Mesendoderm (in vitro differentiated cells): ENCODE data around the gene ITFG1.
"Not testable (repeated sequence)": the region's sequence is repeated elsewhere in the genome, so short reads cannot be mapped to it uniquely, and the experiment has no call there.

Experiments
- DNase-seq: peaks from one replicate; pipeline ENCODE4 v3.0.0; 2013
- H2AK5ac ChIP-seq: 2 replicates; pipeline ENCODE4 v1.6.1; 2013; ENCODE audit warnings: low read length, inconsistent platforms
- H2BK120ac ChIP-seq: 2 replicates; pipeline ENCODE4 v1.6.1; 2013; ENCODE audit warnings: low read depth, mild to moderate bottlenecking, low read length, moderate library complexity, mixed read lengths
- H2BK15ac ChIP-seq: replicated peaks from 2 replicates; pipeline ENCODE4 v1.6.1; 2013; ENCODE audit warnings: low read depth, mild to moderate bottlenecking, moderate library complexity
- H2BK5ac ChIP-seq: 2 replicates; pipeline ENCODE4 v1.6.1; 2013; ENCODE audit warnings: low read length, inconsistent platforms
- H3K18ac ChIP-seq: 2 replicates; pipeline ENCODE4 v1.6.1; 2013; ENCODE audit warnings: mild to moderate bottlenecking, low read length, mixed read lengths
- H3K23ac ChIP-seq: one replicate; pipeline ENCODE4 v1.6.1; 2013; ENCODE audit warnings: low read length
- H3K27ac ChIP-seq: 2 replicates; pipeline ENCODE4 v1.5.1; 2013; ENCODE audit warnings: low read depth, mild to moderate bottlenecking, inconsistent platforms, low read length, moderate library complexity
- H3K27me3 ChIP-seq: 2 replicates; pipeline ENCODE4 v1.6.1; 2013; ENCODE audit warnings: low read length, control low read depth, mild to moderate bottlenecking, inconsistent platforms; ENCODE audit not compliant: insufficient read depth, poor library complexity
- H3K36me3 ChIP-seq: 2 replicates; pipeline ENCODE4 v1.6.1; 2013; ENCODE audit warnings: low read length, inconsistent platforms; ENCODE audit not compliant: control insufficient read depth, insufficient read depth
- H3K4ac ChIP-seq: one replicate; pipeline ENCODE4 v1.6.1; 2013; ENCODE audit warnings: low read depth, mild to moderate bottlenecking, low read length, moderate library complexity
- H3K4me1 ChIP-seq: 2 replicates; pipeline ENCODE4 v1.6.1; 2013; ENCODE audit warnings: low read depth, low read length, inconsistent platforms; ENCODE audit not compliant: control insufficient read depth
- H3K4me2 ChIP-seq: 2 replicates; pipeline ENCODE4 v1.6.1; 2013; ENCODE audit warnings: low read length
- H3K4me3 ChIP-seq: 2 replicates; pipeline ENCODE4 v1.5.1; 2013; ENCODE audit warnings: mild to moderate bottlenecking, low read length
- H3K56ac ChIP-seq: one replicate; pipeline ENCODE4 v1.6.1; 2013; ENCODE audit warnings: low read length
- H3K79me1 ChIP-seq: 2 replicates; pipeline ENCODE4 v1.6.1; 2013; ENCODE audit warnings: low read length, inconsistent platforms
- H3K79me2 ChIP-seq: 2 replicates; pipeline ENCODE4 v1.6.1; 2013; ENCODE audit warnings: mild to moderate bottlenecking, low read length; ENCODE audit not compliant: control insufficient read depth, insufficient read depth
- H3K9ac ChIP-seq: 2 replicates; pipeline ENCODE4 v1.6.1; 2013; ENCODE audit warnings: low read length, inconsistent platforms
- H4K5ac ChIP-seq: one replicate; pipeline ENCODE4 v1.6.1; 2013; ENCODE audit warnings: low read length
- H4K8ac ChIP-seq: one replicate; pipeline ENCODE4 v1.6.1; 2013; ENCODE audit warnings: low read depth, mild to moderate bottlenecking, control low read depth, low read length, moderate library complexity
- WGBS: extraction: QIAGEN DNeasy Blood & Tissue Kit; methylation state at CpG from one replicate; pipeline ENCODE4 v1.1.7; 2013; ENCODE audit warnings: low lambda C conversion rate, missing lambda C conversion rate; ENCODE audit not compliant: insufficient coverage; ENCODE audit errors: extremely low coverage; 5-methylcytosine and 5-hydroxymethylcytosine counted together

The ITFG1 gene

DNA sequence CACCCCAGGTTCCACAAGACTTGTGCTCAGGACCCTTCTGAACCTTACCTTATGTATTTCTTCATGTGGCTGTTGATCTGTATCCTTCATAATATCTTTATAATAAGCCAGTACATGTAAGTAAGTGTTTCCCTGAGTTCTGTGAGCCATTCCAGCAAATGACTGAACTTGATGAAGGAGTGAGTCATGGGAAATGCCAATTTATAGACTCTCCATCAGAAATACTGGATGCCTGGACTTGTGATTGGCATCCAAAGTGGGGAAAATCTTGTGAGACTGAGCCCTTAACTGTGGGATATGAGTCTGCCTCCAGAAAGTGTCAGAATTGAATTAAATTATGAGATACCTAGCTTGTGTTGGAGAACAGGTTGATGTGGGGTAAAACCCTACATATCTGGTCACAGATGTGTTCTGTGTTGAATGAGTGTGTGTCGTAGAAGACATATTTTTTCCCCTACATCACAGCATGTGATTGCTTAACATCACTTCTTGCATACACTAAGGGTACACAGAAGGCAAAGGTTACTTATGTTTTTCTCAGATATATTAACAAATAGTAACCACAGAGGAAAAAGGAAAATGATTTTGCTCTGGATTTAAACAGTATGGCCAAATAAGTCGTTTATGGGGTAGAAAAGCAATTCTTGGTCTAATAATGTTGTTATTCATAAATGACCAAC, 247.0 kb downstream of the ITFG1 start:
- H3K79me1 ChIP-seq: no peaks in the 10 kb centered on the region
- H3K27me3 ChIP-seq: no peaks in the 10 kb centered on the region
- no peak for DNase-seq
- H4K8ac ChIP-seq: no peak overlapping the region
- no peak overlapping the region for H2BK5ac ChIP-seq
- no peaks in the 10 kb centered on the region for H3K4me1 ChIP-seq
- no peak overlapping the region for H3K4me2 ChIP-seq
- no peak overlapping the region for H3K9ac ChIP-seq
- no peak overlapping the region for H3K56ac ChIP-seq
- no peaks in the 10 kb centered on the region for H3K79me2 ChIP-seq
- no peak overlapping the region for H2BK15ac ChIP-seq
- no peak overlapping the region for H2AK5ac ChIP-seq
- no peak overlapping the region for H3K4ac ChIP-seq
- H2BK120ac ChIP-seq: no peak overlapping the region
- no peaks in the 10 kb centered on the region for H3K36me3 ChIP-seq
- no peak overlapping the region for H3K23ac ChIP-seq
- H3K27ac ChIP-seq: no peak overlapping the region
- no peak overlapping the region for H3K18ac ChIP-seq
- no peak overlapping the region for H4K5ac ChIP-seq
- WGBS: no CpG with 5 or more reads among the region's 2 CpGs
- no peak overlapping the region for H3K4me3 ChIP-seq

DNA sequence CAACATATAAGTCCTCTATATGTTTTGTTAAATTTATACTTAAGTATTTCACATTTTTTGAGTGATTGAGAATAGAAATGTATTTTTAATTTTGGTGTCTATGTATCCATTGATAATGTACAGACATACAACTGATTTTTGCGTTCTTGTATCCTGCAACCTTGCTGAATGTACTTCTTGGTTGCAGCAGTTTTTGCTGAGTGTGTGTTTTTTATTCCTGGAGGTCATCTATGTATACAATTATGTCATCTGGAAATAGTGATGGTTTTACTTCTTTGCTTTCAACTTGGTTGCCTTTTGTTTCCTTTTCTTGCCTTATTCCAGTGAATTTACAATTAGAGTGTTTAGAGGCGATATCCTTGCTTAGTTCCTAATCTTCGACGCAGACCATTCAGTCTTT, 249.6 kb downstream of the ITFG1 start:
- H3K4me3 ChIP-seq: no peak overlapping the region
- H3K18ac ChIP-seq: no peak overlapping the region
- no peak overlapping the region for H3K23ac ChIP-seq
- H3K56ac ChIP-seq: no peak overlapping the region
- no peak overlapping the region for H3K27ac ChIP-seq
- H3K4ac ChIP-seq: no peak overlapping the region
- no peaks in the 10 kb centered on the region for H3K36me3 ChIP-seq
- H2BK5ac ChIP-seq: no peak overlapping the region
- H3K4me2 ChIP-seq: no peak overlapping the region
- H4K8ac ChIP-seq: no peak overlapping the region
- WGBS: no CpG with 5 or more reads among the region's 4 CpGs
- H3K79me1 ChIP-seq: no peaks in the 10 kb centered on the region
- no peaks in the 10 kb centered on the region for H3K27me3 ChIP-seq
- H3K9ac ChIP-seq: no peak overlapping the region
- no peaks in the 10 kb centered on the region for H3K4me1 ChIP-seq
- no peaks in the 10 kb centered on the region for H3K79me2 ChIP-seq
- H4K5ac ChIP-seq: no peak overlapping the region
- DNase-seq: no peak
- no peak overlapping the region for H2BK15ac ChIP-seq
- no peak overlapping the region for H2AK5ac ChIP-seq
- H2BK120ac ChIP-seq: no peak overlapping the region

GRCh38 chr16:47204736-47205504, 255.9 kb downstream of the ITFG1 start:
- no peaks in the 10 kb centered on the region for H3K4me1 ChIP-seq
- no peaks in the 10 kb centered on the region for H3K79me2 ChIP-seq
- no peak overlapping the region for H3K4ac ChIP-seq
- H3K27ac ChIP-seq: no peak overlapping the region
- 100% methylated on average over 1 of the region's 4 CpGs for WGBS
- H3K4me3 ChIP-seq: no peak overlapping the region
- no peak overlapping the region for H3K4me2 ChIP-seq
- no peaks in the 10 kb centered on the region for H3K36me3 ChIP-seq
- no peak overlapping the region for H4K5ac ChIP-seq
- no peak overlapping the region for H3K18ac ChIP-seq
- peak; percentile 12 for DNase-seq
- H2BK15ac ChIP-seq: no peak overlapping the region
- no peak overlapping the region for H2BK120ac ChIP-seq
- no peaks in the 10 kb centered on the region for H3K27me3 ChIP-seq
- H3K9ac ChIP-seq: no peak overlapping the region
- no peak overlapping the region for H3K23ac ChIP-seq
- no peaks in the 10 kb centered on the region for H3K79me1 ChIP-seq
- no peak overlapping the region for H2AK5ac ChIP-seq
- H3K56ac ChIP-seq: no peak overlapping the region
- H4K8ac ChIP-seq: no peak overlapping the region
- H2BK5ac ChIP-seq: no peak overlapping the region

DNA sequence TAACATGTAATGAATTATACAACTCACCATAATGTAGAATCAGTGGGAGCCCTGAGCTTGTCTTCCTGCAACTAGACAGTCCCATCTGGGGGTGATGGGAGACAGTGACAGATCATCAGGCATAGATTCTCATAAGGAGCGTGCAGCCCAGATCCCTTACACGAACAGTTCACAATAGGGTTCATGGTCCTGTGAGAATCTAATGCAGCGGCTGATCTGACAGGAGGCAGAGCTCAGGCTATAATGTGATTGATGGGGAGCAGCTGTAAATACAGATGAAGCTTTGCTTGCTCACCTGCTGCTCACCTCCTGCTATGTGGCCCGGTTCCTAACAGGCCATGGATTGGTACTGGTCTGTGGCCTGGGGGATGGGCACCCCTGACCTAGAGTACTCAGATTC, 257.4 kb downstream of the ITFG1 start:
- H3K36me3 ChIP-seq, H4K5ac ChIP-seq, H2AK5ac ChIP-seq, H3K27me3 ChIP-seq, H2BK5ac ChIP-seq, H3K23ac ChIP-seq, H3K79me1 ChIP-seq, H2BK15ac ChIP-seq, H4K8ac ChIP-seq, H3K79me2 ChIP-seq, H3K4me3 ChIP-seq, H3K18ac ChIP-seq, H3K27ac ChIP-seq, H3K4ac ChIP-seq, H3K4me2 ChIP-seq, H3K4me1 ChIP-seq, H3K56ac ChIP-seq, H2BK120ac ChIP-seq, H3K9ac ChIP-seq, DNase-seq: not testable (repeated sequence)
- no CpG with 5 or more reads among the region's 4 CpGs for WGBS

GRCh38 chr16:47198180-47198575, 262.7 kb downstream of the ITFG1 start:
- no peak overlapping the region for H3K4me2 ChIP-seq
- H3K4me3 ChIP-seq: no peak overlapping the region
- no peaks in the 10 kb centered on the region for H3K27me3 ChIP-seq
- H4K5ac ChIP-seq: no peak overlapping the region
- H3K18ac ChIP-seq: no peak overlapping the region
- no peaks in the 10 kb centered on the region for H3K79me2 ChIP-seq
- no peaks in the 10 kb centered on the region for H3K4me1 ChIP-seq
- no peak overlapping the region for H3K27ac ChIP-seq
- no peak overlapping the region for H2BK15ac ChIP-seq
- H2AK5ac ChIP-seq: no peak overlapping the region
- no peak overlapping the region for H2BK120ac ChIP-seq
- no peak overlapping the region for H3K23ac ChIP-seq
- no peak overlapping the region for H3K4ac ChIP-seq
- H2BK5ac ChIP-seq: no peak overlapping the region
- WGBS: no CpG with 5 or more reads among the region's 2 CpGs
- H3K36me3 ChIP-seq: no peaks in the 10 kb centered on the region
- no peak for DNase-seq
- no peak overlapping the region for H3K56ac ChIP-seq
- no peak overlapping the region for H3K9ac ChIP-seq
- no peak overlapping the region for H4K8ac ChIP-seq
- H3K79me1 ChIP-seq: no peaks in the 10 kb centered on the region
